Heart right ventricle (tissue), 16 donors: ENCODE measurements around the gene ATG12. TPM values are rescaled to one million over a fixed set of nuclear protein-coding genes. Genes with fewer than 3 reads are reported as not detected.

Experiments used
- ATAC-seq, 8 donors: fragments of 200-7000 bp; cut with Tn5 transposase; one replicate each; pipeline ENCODE4 v1.9.1; 2020; ENCODE audit warnings: mild to moderate bottlenecking in 8 of 8, moderate library complexity in 8 of 8, moderate number of reproducible peaks in 1 of 8
- DNase-seq, 2 donors: peaks; one replicate each; pipeline ENCODE4 v3.0.0-alpha.2; 2020
- H3K27ac ChIP-seq, 10 donors: fragments of 200-600 bp; sonication (generic) in 2 of 10; one replicate each; pipeline versions ENCODE4 v1.5.0 to v1.8.0; 2020 to 2022; ENCODE audit warnings: mild to moderate bottlenecking in 3 of 10
- H3K27me3 ChIP-seq, 7 donors: fragments of 200-600 bp; one replicate each; pipeline ENCODE4 v1.8.0; 2021 to 2022; ENCODE audit warnings: mild to moderate bottlenecking in 2 of 7
- H3K36me3 ChIP-seq, 9 donors: fragments of 200-600 bp; sonication (generic) in 1 of 9; one replicate each; pipeline versions ENCODE4 v1.5.0 to v1.8.0; 2020 to 2022; ENCODE audit warnings: mild to moderate bottlenecking in 2 of 9
- H3K4me1 ChIP-seq, 9 donors: fragments of 200-600 bp; sonication (generic) in 1 of 9; one replicate each; pipeline versions ENCODE4 v1.5.0 to v1.8.0; 2020 to 2022; ENCODE audit warnings: mild to moderate bottlenecking in 4 of 9
- H3K4me3 ChIP-seq, 10 donors: fragments of 200-600 bp; sonication (generic) in 2 of 10; one replicate each; pipeline versions ENCODE4 v1.5.0 to v1.8.0; 2020 to 2022; ENCODE audit warnings: mild to moderate bottlenecking in 7 of 10, moderate library complexity in 2 of 10
- H3K9me3 ChIP-seq, 11 donors: fragments of 200-600 bp in 10 of 11; sonication (generic) in 2 of 11; one replicate each; pipeline versions ENCODE4 v1.5.0 to v1.8.0; 2013 to 2022; ENCODE audit warnings: mild to moderate bottlenecking in 2 of 11, control low read depth in 1 of 11, moderate library complexity in 1 of 11
- CTCF ChIP-seq, 9 donors: fragments of 200-600 bp; sonication (generic) in 2 of 9; IDR thresholded peaks; one replicate each; pipeline versions ENCODE4 v1.5.0 to v1.8.0; 2021 to 2022; ENCODE audit warnings: antibody characterized with exemption in 9 of 9, mild to moderate bottlenecking in 5 of 9, moderate library complexity in 1 of 9
- WGBS, 2 donors: extraction: QIAGEN DNeasy Blood & Tissue Kit; methylation state at CpG; one replicate each; pipeline ENCODE4 v1.1.7; 2013; ENCODE audit warnings: inconsistent platforms in 1 of 2; 5-methylcytosine and 5-hydroxymethylcytosine counted together
- intact Hi-C, 10 donors: fragments of 100-400 bp; cut with DNase I; formaldehyde crosslinking; loops; one replicate each; pipeline versions ENCODE4 v1.11.1 to v1.14.2; 2022
- polyA plus RNA-seq, 2 donors: library from polyadenylated mRNA; stranded (reverse); fragments of 200-250 nt; gene quantifications; one replicate each; pipeline ENCODE4 v1.2.3, GENCODE V29; 2013
- total RNA-seq, 10 donors: library from RNA; stranded (reverse); fragmentation: NEBNext Ultra II Directional in 3 of 10; extraction: Animal tissue kit (Norgen Biotek cat#: 25700) in 3 of 10; gene quantifications; one replicate each; pipeline versions ENCODE4 v1.2.1 to v1.2.4, GENCODE V29; 2021 to 2023
- donor health status: Arrhythmogenic right ventricular cardiomyopathy.
- donor health status: ischemic (EF 13 %, LVEDD 7.1; RV severe dilation, severe dysfunction).
- donor health status: healthy with polysubstance abuse.
- donor health status: DM: no; HTN: yes; CAD: no.
- donor health status: DM: no; HTN: no; CAD: no.
- donor health status: ischemic (EF 25% LVEDD 6.9; RV normal size, moderate dysfunction).
- donor health status: ischemic (EF 25% LVEDD 5.7; RV mildly dilated, moderate dysfunction).
- donor health status: healthy.
- donor health status: DM: yes; HTN: yes; CAD: no.
- donor health status: Ischemic cardiomyopathy.
- donor health status: ischemic (EF 35%, LVEDD 5.7; RV mildly dilated, moderate dysfunction).
- donor health status: nonischemic (EF 11% LVEDD 7.7; RV severe dilation, severe dysfunction).
- donor health status: DM: yes; HTN: yes; CAD: no.
- donor health status: PGD.
- donor health status: ischemic (EF 29% LVEDD 5.4; RV normal size, mild dysfunction).
- donor health status: nonischemic (EF 23%, LVEDD 6.1; RV moderate dilation, normal function).

ATG12 gene
- total and polyA plus RNA-seq, 12 donors: 18.0 to 29.8 (median 25.0) TPM

- ATAC-seq (no peak), DNase-seq (no peak)
- no peak overlapping the region for H3K27ac ChIP-seq
- H3K4me3 ChIP-seq: no peak overlapping the region
- intact Hi-C loops: no loop called here
- peaks cover 0 to 12% (median 0%) of the 10 kb centered on the region in 11 donors for H3K9me3 ChIP-seq
- no peak for TF ChIP-seq CTCF (IDR thresholded peaks at IDR 0.05)
- no peaks in the 10 kb centered on the region for H3K36me3 ChIP-seq
- H3K4me1 ChIP-seq: peaks cover 0 to 46% (median 36%) of the 10 kb centered on the region in 9 donors
- H3K27me3 ChIP-seq: no peaks in the 10 kb centered on the region
Measured at GRCh38 chr5:115859378-115859777, 18.0 kb upstream of the ATG12 start.

- DNase-seq: no peak
- no peak for ATAC-seq
- no peak overlapping the region for H3K4me3 ChIP-seq
- no peak overlapping the region for H3K27ac ChIP-seq
- no peaks in the 10 kb centered on the region for H3K36me3 ChIP-seq
- H3K27me3 ChIP-seq: no peaks in the 10 kb centered on the region
- intact Hi-C loops: no loop called here
- TF ChIP-seq CTCF (IDR thresholded peaks at IDR 0.05): no peak
- H3K4me1 ChIP-seq: peaks cover 0 to 46% (median 34%) of the 10 kb centered on the region in 9 donors
- 84 to 94% methylated on average over 3 of the region's 3 CpGs for WGBS, 2 donors
- H3K9me3 ChIP-seq: peaks cover 0 to 13% (median 0%) of the 10 kb centered on the region in 11 donors
Measured at GRCh38 chr5:115858396-115858795, 17.0 kb upstream of the ATG12 start.

GRCh38 chr5:115857626-115858349, 16.4 kb upstream of the ATG12 start:
- ATAC-seq (peak in 1 of 8 donors; percentile 35), DNase-seq (no peak)
- Histone ChIP-seq H3K4me1 (peaks cover 0 to 46% (median 34%) of the 10 kb centered on the region in 9 donors), H3K27me3 (no peaks in the 10 kb centered on the region), H3K36me3 (no peaks in the 10 kb centered on the region), H3K9me3 (peaks cover 0 to 12% (median 0%) of the 10 kb centered on the region in 11 donors), H3K4me3 (no peak overlapping the region), H3K27ac (peak overlapping the region in 1 of 10 donors; percentile 4)
- no peak for TF ChIP-seq CTCF (IDR thresholded peaks at IDR 0.05)
- intact Hi-C loops: no loop called here
- 49 to 51% methylated on average over 2 of the region's 2 CpGs for WGBS, 2 donors

DNA sequence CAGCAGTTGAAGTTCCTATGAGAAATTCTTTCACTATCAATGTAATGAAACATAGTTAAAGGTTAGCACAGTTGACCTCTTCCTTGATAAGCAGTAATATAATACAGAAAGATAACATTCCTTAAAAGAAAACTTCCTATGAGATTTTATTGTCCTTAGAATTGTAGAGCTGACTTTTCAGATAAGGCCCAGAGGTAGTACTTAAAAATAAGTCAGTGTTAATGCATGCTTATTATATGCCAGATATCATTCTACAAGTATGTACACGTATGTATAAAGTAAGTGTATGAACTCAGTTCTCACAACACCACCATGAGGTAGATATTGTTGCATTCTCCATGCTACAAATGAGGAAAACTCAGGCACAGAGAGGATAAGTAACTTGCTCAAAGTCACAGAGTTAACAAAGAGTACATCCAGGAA, 15.7 kb upstream of the ATG12 start:
- H3K27ac ChIP-seq: peak overlapping the region in 1 of 10 donors; percentile 4
- H3K4me1 ChIP-seq: peaks cover 0 to 50% (median 38%) of the 10 kb centered on the region in 9 donors
- TF ChIP-seq CTCF (IDR thresholded peaks at IDR 0.05): no peak
- no peak overlapping the region for H3K4me3 ChIP-seq
- DNase-seq (no peak), ATAC-seq (no peak)
- intact Hi-C loops: no loop called here
- H3K9me3 ChIP-seq: peaks cover 0 to 12% (median 0%) of the 10 kb centered on the region in 11 donors
- 37 to 58% methylated on average over 1 of the region's 1 CpG for WGBS, 2 donors
- no peaks in the 10 kb centered on the region for H3K27me3 ChIP-seq
- no peaks in the 10 kb centered on the region for H3K36me3 ChIP-seq
